Measurements from ENCODE around the gene RGS11.
A peak's percentile ranks its signal among the peaks of the same experiment; 100 is the strongest.

Gene RGS11

GRCh38 chr16:275786-276232 lies at the start of gene RGS11:
TSS of gene RGS11 (minus strand) at chr16:275944. CDS start at chr16:275911, 33 bp downstream.
- DNase-seq (ENCODE audit: low read depth) = no peak

- DNase-seq (ENCODE audit: low read depth) = peak; percentile 52
These were observed 48.9 kb upstream of the RGS11 start for GRCh38 chr16:324451-325334.

GRCh38 chr16:324201-324450 lies 48.4 kb upstream of the RGS11 start:
- DNase-seq (ENCODE audit: low read depth) = no peak

GRCh38 chr16:322476-323143 lies 46.9 kb upstream of the RGS11 start:
- no peak for DNase-seq (ENCODE audit: low read depth)

- no peak for DNase-seq (ENCODE audit: low read depth)
These were observed 45.8 kb upstream of the RGS11 start for GRCh38 chr16:321532-321931.

- no peak for DNase-seq (ENCODE audit: low read depth)
These were observed 44.5 kb upstream of the RGS11 start for GRCh38 chr16:320206-320605.

- no peak for DNase-seq (ENCODE audit: low read depth)
These were observed 42.9 kb upstream of the RGS11 start for GRCh38 chr16:318628-319027.

GRCh38 chr16:317583-317982 lies 41.8 kb upstream of the RGS11 start:
- no peak for DNase-seq (ENCODE audit: low read depth)

GRCh38 chr16:316741-317464 lies 41.2 kb upstream of the RGS11 start:
- no peak for DNase-seq (ENCODE audit: low read depth)

GRCh38 chr16:314795-315299 lies 39.1 kb upstream of the RGS11 start:
- DNase-seq (ENCODE audit: low read depth) = no peak

- DNase-seq (ENCODE audit: low read depth) = no peak
These were observed 38.6 kb upstream of the RGS11 start for GRCh38 chr16:314351-314750.

- no peak for DNase-seq (ENCODE audit: low read depth)
These were observed 36.0 kb upstream of the RGS11 start for GRCh38 chr16:311725-312124.

- DNase-seq (ENCODE audit: low read depth) = no peak
These were observed 33.7 kb upstream of the RGS11 start for GRCh38 chr16:309476-309875.

- DNase-seq (ENCODE audit: low read depth) = no peak
These were observed 32.1 kb upstream of the RGS11 start for GRCh38 chr16:307691-308312.

- no peak for DNase-seq (ENCODE audit: low read depth)
These were observed 31.2 kb upstream of the RGS11 start for GRCh38 chr16:306911-307370.

- DNase-seq (ENCODE audit: low read depth) = no peak
These were observed 30.3 kb upstream of the RGS11 start for GRCh38 chr16:305916-306626.

- DNase-seq (ENCODE audit: low read depth) = no peak
These were observed 28.2 kb upstream of the RGS11 start for GRCh38 chr16:303760-304505.

- no peak for DNase-seq (ENCODE audit: low read depth)
These were observed 26.2 kb upstream of the RGS11 start for GRCh38 chr16:301950-302349.

GRCh38 chr16:301235-301634 lies 25.5 kb upstream of the RGS11 start:
- DNase-seq (ENCODE audit: low read depth) = no peak

GRCh38 chr16:297832-298231 lies 22.1 kb upstream of the RGS11 start:
- DNase-seq (ENCODE audit: low read depth) = no peak

Measured in activated T-helper 9 cell treated with anti-CD3 and anti-CD28 coated beads, Interleukin-2, amount 50 U/mL, for 16 hours (primary cell).